ENCODE results near the gene BAHCC1.

Gene BAHCC1

DNA sequence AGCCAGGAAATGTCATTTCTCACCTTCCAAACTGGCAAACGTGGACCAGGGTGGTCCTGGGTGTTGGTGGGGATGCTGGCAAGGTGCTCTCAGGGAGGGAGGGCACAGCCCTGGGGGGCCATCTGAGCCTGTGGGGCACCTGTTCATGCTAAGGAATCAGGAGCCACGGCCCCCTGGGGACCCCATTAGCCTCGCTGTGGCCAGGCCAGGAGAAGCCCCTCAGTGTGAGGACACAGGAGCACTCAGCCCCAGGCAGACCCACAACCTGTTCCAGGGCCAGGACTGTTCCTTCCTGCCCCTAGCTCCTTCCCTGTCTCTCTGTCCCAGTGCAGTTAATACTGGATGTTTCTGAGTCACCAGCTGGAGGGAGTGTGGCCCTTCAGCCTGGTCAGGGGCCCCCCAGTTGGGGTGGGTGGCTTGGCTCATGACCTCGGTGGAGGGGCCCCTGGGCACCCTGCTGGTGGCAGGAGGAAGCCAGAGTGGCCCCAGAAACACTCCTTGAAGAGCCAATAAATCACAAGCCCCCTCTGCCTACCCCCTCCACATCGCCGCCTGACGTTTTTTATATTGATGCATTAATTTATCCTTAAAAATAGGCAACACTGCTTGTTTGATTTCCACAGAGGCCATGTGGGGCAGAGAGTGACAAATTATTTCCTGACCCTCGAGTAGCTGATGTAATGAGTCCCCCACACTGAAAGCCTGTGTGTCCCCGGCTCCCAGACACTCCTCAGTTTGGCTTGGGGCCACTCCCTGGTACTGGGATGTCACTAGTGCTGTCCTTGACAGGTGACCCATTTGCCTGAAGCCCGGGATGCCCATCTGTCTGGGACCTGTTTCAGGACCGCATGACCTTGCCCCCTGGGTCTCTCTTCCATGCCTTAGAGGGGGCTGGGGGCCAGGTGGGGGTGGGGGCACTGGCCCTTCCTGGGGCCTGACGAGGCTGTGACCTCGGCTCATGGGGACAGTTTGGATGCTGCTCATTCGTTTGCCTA, 95.0 kb downstream of the BAHCC1 start:
- H3K9ac ChIP-seq (ENCODE audit: low read length in 5 of 5): peak overlapping the region in 1 of 5 donors; percentile 35
- no peaks in the 10 kb centered on the region for H3K9me3 ChIP-seq (ENCODE audit: control insufficient read depth in 5 of 5, low read length in 5 of 5)
- H3K36me3 ChIP-seq (ENCODE audit: control insufficient read depth in 5 of 5, insufficient read depth in 5 of 5, low read length in 5 of 5): no peaks in the 10 kb centered on the region
- H3K4me3 ChIP-seq (ENCODE audit: low read depth in 1 of 5, low read length in 5 of 5): no peak overlapping the region
- H3K27me3 ChIP-seq (ENCODE audit: control insufficient read depth in 5 of 5, insufficient read depth in 4 of 5, low read length in 5 of 5): peaks cover 6 to 22% (median 15%) of the 10 kb centered on the region in 5 donors
- peaks cover 0 to 21% (median 14%) of the 10 kb centered on the region in 5 donors for H3K4me1 ChIP-seq (ENCODE audit: control insufficient read depth in 5 of 5, insufficient read depth in 5 of 5, low read length in 5 of 5)
- no peak overlapping the region for H3K27ac ChIP-seq (ENCODE audit: low read depth, low read length)

DNA sequence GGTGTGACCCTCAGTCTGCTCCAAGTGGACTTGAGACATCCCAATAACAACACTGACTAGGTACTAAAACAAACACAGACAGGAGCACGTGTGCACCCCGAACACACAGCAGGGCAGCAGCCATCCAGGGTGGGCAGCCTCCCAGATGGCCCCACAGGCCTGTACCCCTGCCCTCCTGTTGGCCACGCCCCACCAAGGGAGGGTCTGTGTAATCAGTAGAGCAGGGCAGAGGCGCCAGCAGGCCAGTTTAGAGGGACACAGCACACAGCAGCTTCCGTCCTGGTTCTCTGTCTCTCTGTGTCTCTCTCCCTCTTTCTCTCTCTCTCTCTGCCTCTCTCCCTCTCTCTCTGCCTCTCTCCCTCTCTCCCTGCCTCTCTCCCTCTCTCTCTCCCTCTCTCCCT, 95.9 kb downstream of the BAHCC1 start:
- Histone ChIP-seq H3K36me3 (ENCODE audit: control insufficient read depth in 5 of 5, insufficient read depth in 5 of 5, low read length in 5 of 5) (no peaks in the 10 kb centered on the region), H3K27me3 (ENCODE audit: control insufficient read depth in 5 of 5, insufficient read depth in 4 of 5, low read length in 5 of 5) (peaks cover 6 to 22% (median 15%) of the 10 kb centered on the region in 5 donors), H3K4me3 (ENCODE audit: low read depth in 1 of 5, low read length in 5 of 5) (no peak overlapping the region), H3K4me1 (ENCODE audit: control insufficient read depth in 5 of 5, insufficient read depth in 5 of 5, low read length in 5 of 5) (peaks cover 0 to 21% (median 14%) of the 10 kb centered on the region in 5 donors), H3K27ac (ENCODE audit: low read depth, low read length) (no peak overlapping the region), H3K9me3 (ENCODE audit: control insufficient read depth in 5 of 5, low read length in 5 of 5) (no peaks in the 10 kb centered on the region), H3K9ac (ENCODE audit: low read length in 5 of 5) (no peak overlapping the region)

DNA sequence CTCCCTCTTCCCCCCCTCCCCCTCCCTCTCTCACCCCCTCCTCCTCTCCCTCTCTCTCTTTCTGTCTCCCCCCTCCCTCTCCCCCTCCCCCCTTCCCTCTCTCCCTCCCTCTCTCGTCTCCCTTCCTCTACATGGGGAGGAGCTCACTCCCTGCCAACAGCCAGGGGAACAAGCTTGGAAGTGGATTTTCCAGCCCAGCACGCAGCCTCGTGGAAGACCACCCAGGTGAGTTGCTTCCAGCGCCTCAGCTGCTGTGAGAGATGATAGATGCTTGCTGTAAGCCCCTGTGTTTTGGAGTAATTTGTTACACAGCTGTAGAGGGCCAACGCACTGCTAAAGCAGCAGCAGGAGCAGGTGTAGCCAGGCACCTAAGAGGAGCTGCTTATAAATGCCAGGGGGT, 96.5 kb downstream of the BAHCC1 start:
- Histone ChIP-seq H3K27ac (ENCODE audit: low read depth, low read length) (no peak overlapping the region), H3K9ac (ENCODE audit: low read length in 5 of 5) (no peak overlapping the region)

DNA sequence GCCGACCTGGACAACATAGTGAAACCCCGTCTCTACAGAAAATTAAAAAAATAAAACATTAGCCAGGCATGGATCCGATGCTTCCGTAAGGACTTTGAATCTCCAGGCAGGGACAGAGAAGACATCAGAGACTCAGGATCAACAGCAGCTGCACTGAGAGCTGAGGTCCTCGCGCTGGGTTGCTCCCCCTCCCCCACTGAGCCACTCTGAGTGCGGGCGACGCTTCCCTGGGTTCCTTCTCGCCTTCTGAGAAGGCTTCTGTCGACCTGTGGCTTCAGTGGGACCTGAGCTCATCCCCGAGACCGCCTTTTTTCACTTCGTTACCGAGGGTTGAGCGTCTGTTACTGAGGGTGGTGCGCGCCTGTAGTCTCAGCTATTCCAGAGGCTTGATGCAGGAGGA, 96.9 kb downstream of the BAHCC1 start:
- Histone ChIP-seq H3K9me3 (ENCODE audit: control insufficient read depth in 5 of 5, low read length in 5 of 5) (no peaks in the 10 kb centered on the region), H3K4me3 (ENCODE audit: low read depth in 1 of 5, low read length in 5 of 5) (no peak overlapping the region), H3K9ac (ENCODE audit: low read length in 5 of 5) (no peak overlapping the region), H3K4me1 (ENCODE audit: control insufficient read depth in 5 of 5, insufficient read depth in 5 of 5, low read length in 5 of 5) (peaks cover 0 to 20% (median 14%) of the 10 kb centered on the region in 5 donors), H3K36me3 (ENCODE audit: control insufficient read depth in 5 of 5, insufficient read depth in 5 of 5, low read length in 5 of 5) (no peaks in the 10 kb centered on the region), H3K27me3 (ENCODE audit: control insufficient read depth in 5 of 5, insufficient read depth in 4 of 5, low read length in 5 of 5) (peaks cover 6 to 22% (median 15%) of the 10 kb centered on the region in 5 donors), H3K27ac (ENCODE audit: low read depth, low read length) (no peak overlapping the region)

More for the DNA sequence above, 96.5 kb downstream of the BAHCC1 start:
- Histone ChIP-seq H3K27me3 (ENCODE audit: control insufficient read depth in 5 of 5, insufficient read depth in 4 of 5, low read length in 5 of 5) (peaks cover 6 to 22% (median 15%) of the 10 kb centered on the region in 5 donors), H3K9me3 (ENCODE audit: control insufficient read depth in 5 of 5, low read length in 5 of 5) (no peaks in the 10 kb centered on the region), H3K4me3 (ENCODE audit: low read depth in 1 of 5, low read length in 5 of 5) (no peak overlapping the region), H3K4me1 (ENCODE audit: control insufficient read depth in 5 of 5, insufficient read depth in 5 of 5, low read length in 5 of 5) (peaks cover 0 to 20% (median 14%) of the 10 kb centered on the region in 5 donors), H3K36me3 (ENCODE audit: control insufficient read depth in 5 of 5, insufficient read depth in 5 of 5, low read length in 5 of 5) (no peaks in the 10 kb centered on the region)

DNA sequence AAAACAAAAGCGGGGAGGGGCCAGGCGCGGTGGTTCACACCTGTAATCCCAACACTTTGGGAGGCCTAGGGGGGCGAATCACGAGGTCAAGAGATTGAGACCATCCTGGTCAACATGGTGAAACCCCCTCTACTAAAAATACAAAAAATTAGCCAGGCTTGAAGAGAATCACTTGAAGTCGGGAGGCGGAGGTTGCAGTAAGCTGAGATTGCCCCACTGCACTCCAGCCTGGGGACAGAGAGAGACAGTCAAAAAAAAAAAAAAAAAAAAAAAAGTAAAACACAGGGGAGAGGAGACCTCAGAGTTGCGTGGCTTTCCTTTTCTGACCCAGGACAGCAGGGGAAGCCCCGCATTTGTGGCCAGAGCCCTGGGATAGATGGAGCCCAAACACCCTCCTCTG, 97.4 kb downstream of the BAHCC1 start:
- Histone ChIP-seq H3K9ac (ENCODE audit: low read length in 5 of 5) (no peak overlapping the region), H3K27me3 (ENCODE audit: control insufficient read depth in 5 of 5, insufficient read depth in 4 of 5, low read length in 5 of 5) (peaks cover 6 to 22% (median 15%) of the 10 kb centered on the region in 5 donors), H3K36me3 (ENCODE audit: control insufficient read depth in 5 of 5, insufficient read depth in 5 of 5, low read length in 5 of 5) (no peaks in the 10 kb centered on the region), H3K4me3 (ENCODE audit: low read depth in 1 of 5, low read length in 5 of 5) (no peak overlapping the region), H3K4me1 (ENCODE audit: control insufficient read depth in 5 of 5, insufficient read depth in 5 of 5, low read length in 5 of 5) (peaks cover 0 to 15% (median 9%) of the 10 kb centered on the region in 5 donors), H3K9me3 (ENCODE audit: control insufficient read depth in 5 of 5, low read length in 5 of 5) (no peaks in the 10 kb centered on the region), H3K27ac (ENCODE audit: low read depth, low read length) (no peak overlapping the region)

DNA sequence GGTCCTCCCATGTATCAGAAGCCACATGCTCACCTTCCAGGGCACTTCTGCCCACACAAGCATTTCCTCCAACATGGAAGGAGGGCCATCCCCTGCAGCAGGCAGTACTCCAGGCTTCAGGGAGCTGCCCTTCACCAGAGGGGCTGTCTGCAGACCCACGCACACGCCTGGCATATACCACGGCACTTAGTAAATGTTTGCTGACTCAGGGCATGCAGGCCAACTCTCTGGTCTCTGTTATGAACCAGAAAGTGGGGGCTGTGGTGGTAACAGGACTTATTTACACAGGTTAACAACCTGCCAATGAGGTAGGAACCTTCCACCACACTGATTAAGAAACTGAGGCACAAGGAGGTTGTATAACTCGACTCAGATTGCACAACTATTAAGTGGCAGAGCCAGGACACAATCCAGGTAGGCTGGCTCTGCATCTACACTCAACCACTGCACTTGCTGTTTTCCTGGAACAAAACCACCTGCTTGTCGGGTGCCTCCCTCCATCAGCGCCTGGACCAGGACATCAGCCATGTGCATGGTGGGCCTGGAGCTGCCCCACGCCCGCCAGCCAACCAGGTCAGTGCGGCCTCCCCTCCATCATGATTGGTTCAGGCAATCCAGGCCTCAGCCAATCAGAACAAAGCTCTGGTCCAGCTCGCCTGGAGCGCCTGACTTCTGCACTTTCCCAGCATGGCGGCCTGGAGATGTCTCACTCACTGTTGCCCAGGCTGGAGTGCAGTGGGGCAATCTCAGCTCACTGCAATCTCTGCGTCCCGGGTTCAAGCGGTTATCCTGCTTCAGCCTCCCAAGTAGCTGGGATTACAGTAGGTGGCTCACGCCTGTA, 98.2 kb downstream of the BAHCC1 start:
- Histone ChIP-seq H3K9ac (ENCODE audit: low read length in 5 of 5) (no peak overlapping the region), H3K27me3 (ENCODE audit: control insufficient read depth in 5 of 5, insufficient read depth in 4 of 5, low read length in 5 of 5) (peaks cover 6 to 22% (median 15%) of the 10 kb centered on the region in 5 donors), H3K4me3 (ENCODE audit: low read depth in 1 of 5, low read length in 5 of 5) (no peak overlapping the region), H3K4me1 (ENCODE audit: control insufficient read depth in 5 of 5, insufficient read depth in 5 of 5, low read length in 5 of 5) (peaks cover 0 to 13% (median 4%) of the 10 kb centered on the region in 5 donors), H3K27ac (ENCODE audit: low read depth, low read length) (no peak overlapping the region), H3K9me3 (ENCODE audit: control insufficient read depth in 5 of 5, low read length in 5 of 5) (no peaks in the 10 kb centered on the region), H3K36me3 (ENCODE audit: control insufficient read depth in 5 of 5, insufficient read depth in 5 of 5, low read length in 5 of 5) (no peaks in the 10 kb centered on the region)

DNA sequence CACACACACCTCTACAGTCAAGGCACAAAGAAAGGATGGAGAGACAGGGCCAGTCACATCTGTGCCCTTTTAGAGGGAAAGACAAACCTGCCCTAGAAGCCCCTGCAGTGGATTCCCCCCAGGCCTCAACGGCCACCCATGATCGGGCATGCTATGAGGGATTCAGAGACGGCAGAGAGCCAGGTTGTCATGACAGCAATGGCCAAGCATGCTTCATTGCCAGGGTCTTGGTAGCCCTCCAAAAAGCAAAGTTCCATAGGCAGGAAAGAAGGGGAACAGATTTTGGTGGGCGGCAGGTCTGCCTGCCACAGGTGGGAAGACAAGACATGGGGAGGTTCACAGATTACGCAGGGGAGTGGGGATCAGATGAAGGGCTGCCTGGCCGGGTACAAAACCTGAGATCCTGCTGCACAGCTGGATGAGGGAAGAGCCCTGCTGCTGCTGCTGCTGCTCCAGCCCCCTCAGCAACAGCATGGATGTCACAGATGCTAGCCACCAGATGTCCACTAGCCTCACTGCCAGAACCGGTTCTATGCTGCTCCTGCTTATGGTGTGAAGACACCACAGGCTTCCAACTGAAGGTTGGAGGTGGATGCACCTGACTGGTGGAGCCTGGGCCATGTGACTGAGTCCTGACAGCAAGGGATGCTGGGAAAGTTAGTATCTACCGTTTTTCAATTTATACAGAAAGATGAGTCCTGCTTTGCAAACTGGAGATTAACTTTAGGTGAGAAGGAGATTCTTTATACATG, 99.5 kb downstream of the BAHCC1 start:
- Histone ChIP-seq H3K27ac (ENCODE audit: low read depth, low read length) (no peak overlapping the region), H3K9ac (ENCODE audit: low read length in 5 of 5) (no peak overlapping the region), H3K4me1 (ENCODE audit: control insufficient read depth in 5 of 5, insufficient read depth in 5 of 5, low read length in 5 of 5) (peaks cover 0 to 11% (median 2%) of the 10 kb centered on the region in 5 donors), H3K27me3 (ENCODE audit: control insufficient read depth in 5 of 5, insufficient read depth in 4 of 5, low read length in 5 of 5) (peaks cover 10 to 27% (median 17%) of the 10 kb centered on the region in 5 donors), H3K36me3 (ENCODE audit: control insufficient read depth in 5 of 5, insufficient read depth in 5 of 5, low read length in 5 of 5) (no peaks in the 10 kb centered on the region), H3K9me3 (ENCODE audit: control insufficient read depth in 5 of 5, low read length in 5 of 5) (no peaks in the 10 kb centered on the region), H3K4me3 (ENCODE audit: low read depth in 1 of 5, low read length in 5 of 5) (no peak overlapping the region)

DNA sequence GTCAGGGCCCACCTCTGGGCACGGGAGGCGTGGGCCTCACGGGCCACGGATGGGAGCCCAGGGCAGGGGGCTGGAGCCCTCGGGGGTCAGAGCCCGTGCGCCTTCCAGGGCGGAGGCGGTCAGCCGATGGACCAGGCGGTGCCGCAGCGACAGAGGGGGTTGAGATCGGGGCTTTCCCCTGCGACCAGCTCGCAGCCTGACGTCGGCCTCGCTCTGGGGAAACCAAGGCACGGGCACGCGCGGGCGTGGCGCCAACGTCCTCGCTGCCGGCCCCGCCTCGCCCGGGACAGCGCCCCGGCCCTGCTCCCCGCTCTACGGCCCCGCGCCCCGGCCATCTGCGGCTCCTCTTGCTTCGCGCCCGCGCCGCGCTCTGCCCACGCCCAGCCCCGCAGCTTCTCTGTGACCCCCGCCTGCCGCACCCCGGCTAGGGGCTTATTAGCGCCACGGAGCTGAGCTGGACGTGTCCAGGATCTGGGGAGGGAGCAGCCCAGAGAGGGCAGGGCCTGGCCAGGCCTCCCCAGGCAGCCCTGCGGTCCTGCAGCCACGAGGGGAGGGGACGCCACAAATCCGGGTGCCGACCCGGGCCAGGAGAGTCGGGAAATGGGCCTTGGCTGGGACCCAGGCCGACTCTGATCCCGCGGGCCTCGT, 103.8 kb downstream of the BAHCC1 start:
- no peak overlapping the region for H3K9ac ChIP-seq (ENCODE audit: low read length in 5 of 5)
- no peaks in the 10 kb centered on the region for H3K9me3 ChIP-seq (ENCODE audit: control insufficient read depth in 5 of 5, low read length in 5 of 5)
- H3K4me1 ChIP-seq (ENCODE audit: control insufficient read depth in 5 of 5, insufficient read depth in 5 of 5, low read length in 5 of 5): peaks cover 0 to 13% (median 2%) of the 10 kb centered on the region in 5 donors
- no peak overlapping the region for H3K4me3 ChIP-seq (ENCODE audit: low read depth in 1 of 5, low read length in 5 of 5)
- H3K36me3 ChIP-seq (ENCODE audit: control insufficient read depth in 5 of 5, insufficient read depth in 5 of 5, low read length in 5 of 5): no peaks in the 10 kb centered on the region
- peaks cover 2 to 19% (median 3%) of the 10 kb centered on the region in 5 donors for H3K27me3 ChIP-seq (ENCODE audit: control insufficient read depth in 5 of 5, insufficient read depth in 4 of 5, low read length in 5 of 5)
- no peak overlapping the region for H3K27ac ChIP-seq (ENCODE audit: low read depth, low read length)

DNA sequence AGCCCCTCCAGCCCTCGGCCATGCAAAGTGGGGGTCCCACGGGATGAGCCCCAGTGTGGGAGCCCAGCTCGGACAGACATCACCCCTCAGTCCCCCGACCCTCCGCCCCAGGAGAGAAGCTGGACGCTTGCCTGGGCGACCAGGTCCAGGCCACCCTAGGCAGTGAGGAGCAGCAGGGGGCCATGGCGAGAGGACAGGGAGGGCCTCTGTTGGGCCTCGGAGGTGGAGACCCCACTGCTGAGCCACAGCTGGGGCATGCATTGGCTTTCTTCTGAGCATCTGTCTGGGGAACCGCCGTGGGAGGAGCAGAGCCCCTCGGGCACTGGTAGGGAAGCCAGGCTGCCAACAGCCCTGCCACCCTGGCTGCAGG, 104.3 kb downstream of the BAHCC1 start:
- Histone ChIP-seq H3K36me3 (ENCODE audit: control insufficient read depth in 5 of 5, insufficient read depth in 5 of 5, low read length in 5 of 5) (no peaks in the 10 kb centered on the region), H3K9ac (ENCODE audit: low read length in 5 of 5) (no peak overlapping the region), H3K4me3 (ENCODE audit: low read depth in 1 of 5, low read length in 5 of 5) (no peak overlapping the region), H3K9me3 (ENCODE audit: control insufficient read depth in 5 of 5, low read length in 5 of 5) (no peaks in the 10 kb centered on the region), H3K27me3 (ENCODE audit: control insufficient read depth in 5 of 5, insufficient read depth in 4 of 5, low read length in 5 of 5) (peaks cover under 1 to 15% (median 3%) of the 10 kb centered on the region in 5 donors), H3K4me1 (ENCODE audit: control insufficient read depth in 5 of 5, insufficient read depth in 5 of 5, low read length in 5 of 5) (peaks cover 0 to 13% (median 2%) of the 10 kb centered on the region in 5 donors), H3K27ac (ENCODE audit: low read depth, low read length) (no peak overlapping the region)

Data from subcutaneous abdominal adipose tissue (tissue), 5 donors.